ENCODE results near the gene GPRIN3.
"Not testable (repeated sequence)": the region's sequence is repeated elsewhere in the genome, so short reads cannot be mapped to it uniquely, and the experiment has no call there.

The GPRIN3 gene

DNA sequence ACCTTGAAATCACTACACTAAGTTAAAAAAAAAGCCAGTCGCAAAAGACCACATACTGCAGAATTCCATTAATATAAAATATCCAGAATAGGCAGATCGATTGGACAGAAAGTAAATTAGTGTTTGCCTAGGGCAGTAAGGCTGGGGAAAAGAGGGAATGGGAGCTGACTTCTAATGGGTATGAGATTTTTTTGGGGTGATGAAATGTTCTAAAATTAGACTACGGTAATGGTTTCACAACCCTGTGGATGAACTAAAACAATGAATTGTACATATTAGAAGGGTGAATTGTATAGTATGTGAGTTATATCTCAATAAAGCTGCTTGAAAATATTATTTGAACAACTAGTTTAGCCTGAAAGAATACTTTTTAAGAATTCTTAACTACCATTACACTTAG is 6.7 kb upstream of the GPRIN3 start:
- in situ Hi-C loops (cut with MboI; ENCODE audit: low sequenced_read_pairs): no loop called here

DNA sequence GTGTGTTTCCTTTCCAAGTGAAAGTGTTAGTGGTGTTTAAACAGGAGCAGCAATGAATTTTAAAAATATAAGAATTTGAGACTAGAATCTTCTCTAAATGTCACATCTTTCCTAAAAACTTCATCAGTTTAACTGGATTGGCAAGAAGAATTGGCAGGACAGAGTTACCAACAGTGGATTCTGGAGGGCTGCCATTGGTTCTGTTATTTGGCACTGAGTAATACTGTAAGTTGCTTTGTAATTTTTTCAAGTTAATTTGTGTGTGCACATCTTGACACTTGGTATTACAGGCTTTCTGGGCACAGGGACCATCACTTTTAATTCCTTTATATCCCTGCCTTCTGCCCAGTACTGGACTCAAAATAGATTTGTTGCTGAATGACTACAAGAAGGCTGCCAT is 4.5 kb upstream of the GPRIN3 start:
- in situ Hi-C loops (cut with MboI; ENCODE audit: low sequenced_read_pairs): no loop called here

DNA sequence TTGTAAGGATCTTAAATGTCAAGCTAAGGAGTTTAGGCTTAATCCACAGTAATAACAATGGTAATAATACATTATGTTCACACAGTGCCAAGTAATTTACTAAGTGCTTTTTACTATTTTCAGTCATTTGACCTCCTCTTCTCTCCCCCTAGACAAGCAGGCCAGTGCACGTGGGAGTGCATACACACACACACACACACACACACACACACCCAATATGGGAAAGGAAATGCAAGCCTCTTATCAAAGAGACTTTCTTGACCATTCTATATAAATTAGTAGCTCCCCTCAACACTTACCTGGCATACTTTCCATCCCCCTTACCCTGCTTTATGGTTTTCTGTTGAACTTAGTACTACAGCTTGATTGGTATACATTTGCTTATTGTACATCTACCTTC is 3.8 kb upstream of the GPRIN3 start:
- in situ Hi-C loops (cut with MboI; ENCODE audit: low sequenced_read_pairs): no loop called here

DNA sequence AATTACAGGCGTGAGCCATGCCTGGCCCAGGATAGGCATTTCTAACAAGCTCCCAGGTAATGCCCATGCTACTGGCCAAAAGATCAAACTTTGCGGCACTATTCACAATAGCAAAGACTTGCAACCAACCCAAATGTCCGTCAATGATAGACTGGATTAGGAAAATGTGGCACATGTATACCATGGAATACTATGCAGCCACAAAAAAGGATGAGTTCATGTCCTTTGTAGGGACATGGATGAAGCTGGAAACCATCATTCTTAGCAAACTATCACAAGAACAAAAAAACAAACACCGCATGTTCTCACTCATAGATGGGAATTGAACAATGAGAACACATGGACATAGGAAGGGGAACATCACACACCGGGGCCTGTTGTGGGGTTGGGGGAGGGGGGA is 1.6 kb upstream of the GPRIN3 start:
- in situ Hi-C loops (cut with MboI; ENCODE audit: low sequenced_read_pairs): not testable (repeated sequence)

DNA sequence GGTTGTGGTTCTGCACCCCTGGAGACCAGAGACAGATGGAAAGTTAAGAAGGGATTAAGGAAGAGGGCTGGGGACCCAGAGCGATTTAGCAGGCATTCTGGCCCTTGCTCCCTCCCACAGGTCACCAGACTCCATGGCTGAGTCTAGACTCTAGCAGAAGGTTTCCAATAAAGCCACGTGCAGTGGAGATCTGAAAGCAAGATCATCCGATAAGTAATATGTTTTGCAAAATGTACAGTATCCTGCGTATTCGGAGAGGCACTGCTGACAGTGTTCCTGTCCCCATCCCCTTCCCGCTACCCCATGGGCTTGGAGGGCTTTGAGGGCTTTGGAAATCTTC is 531 bp upstream of the GPRIN3 start:
- in situ Hi-C loops (cut with MboI; ENCODE audit: low sequenced_read_pairs): no loop called here

DNA sequence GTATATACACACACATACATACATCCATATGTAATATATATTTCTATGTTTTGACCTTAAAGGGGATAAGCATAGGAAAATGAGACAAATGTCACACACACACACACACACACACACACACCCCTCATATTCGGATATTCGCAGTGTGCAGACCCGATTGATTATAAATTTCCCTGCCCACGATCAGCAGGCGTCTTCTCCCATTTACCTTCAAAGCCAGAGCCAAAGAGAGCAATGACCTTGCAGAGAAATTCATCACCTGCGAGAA is 488 bp downstream of the GPRIN3 start:
- in situ Hi-C loops (cut with MboI; ENCODE audit: low sequenced_read_pairs): no loop called here

DNA sequence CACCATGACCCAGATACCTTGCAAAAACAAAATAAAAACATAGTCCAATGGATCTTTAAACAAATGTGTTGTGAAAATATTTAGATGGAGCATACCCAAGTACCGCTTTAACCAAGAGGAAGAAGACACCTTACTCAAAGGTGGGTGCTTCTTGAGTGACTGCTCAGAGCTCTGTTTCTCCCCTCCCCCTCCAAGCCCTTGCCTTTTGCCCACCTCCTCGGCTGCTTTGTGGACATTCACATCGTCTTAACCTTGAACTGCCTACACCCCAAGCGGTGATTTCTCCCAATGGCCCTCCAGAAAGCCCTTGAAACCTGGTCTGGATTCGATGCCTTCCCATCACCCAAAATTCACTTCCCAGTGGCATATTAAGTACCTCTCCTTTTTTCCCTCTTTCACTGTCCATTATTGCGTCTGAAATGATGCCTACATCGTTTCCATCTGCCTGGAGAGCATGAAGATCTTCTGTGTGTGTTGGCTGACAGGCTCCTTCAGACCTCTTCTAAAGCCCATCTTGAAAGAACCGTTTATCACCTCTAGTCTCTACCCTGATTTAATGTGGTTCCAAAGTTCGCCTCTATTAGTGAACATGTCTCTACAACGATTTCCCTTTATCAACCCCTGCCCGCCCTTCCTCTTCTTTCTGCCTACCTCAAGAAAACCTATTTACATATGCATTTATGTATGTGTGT is 968 bp downstream of the GPRIN3 start:
- in situ Hi-C loops (cut with MboI; ENCODE audit: low sequenced_read_pairs): no loop called here

DNA sequence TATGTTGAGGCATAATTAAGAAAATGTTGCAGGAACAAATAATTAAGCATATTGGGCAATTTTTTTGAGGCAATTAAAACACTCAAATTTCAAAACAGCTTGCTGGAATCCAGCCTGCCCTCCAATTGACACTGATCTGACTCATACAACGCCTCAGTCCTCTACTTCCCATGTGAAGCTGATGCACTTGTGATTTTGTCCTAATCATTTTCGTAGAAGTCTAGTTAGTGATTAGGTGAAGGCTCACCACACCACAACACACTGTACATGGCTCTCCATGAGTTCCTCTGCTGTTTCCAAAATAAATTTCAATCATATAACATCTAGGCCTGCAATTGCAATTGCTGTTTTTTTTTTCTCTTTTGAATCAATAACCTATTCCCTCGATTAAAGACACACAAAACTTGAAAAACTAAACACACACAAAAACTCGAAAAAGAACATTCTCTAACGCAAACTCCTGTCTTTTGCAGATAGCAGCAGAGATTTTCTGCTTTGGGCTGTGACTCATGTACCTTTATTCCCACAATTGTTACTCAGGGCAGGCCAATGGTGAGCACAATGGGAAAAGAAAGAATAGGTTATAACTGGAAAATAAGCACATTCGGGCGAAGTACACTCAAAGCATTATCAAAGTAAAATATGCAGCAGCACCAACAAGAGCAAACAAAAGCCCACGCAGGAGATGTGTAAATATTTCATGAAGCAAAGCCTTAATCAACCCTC is 1.7 kb downstream of the GPRIN3 start:
- in situ Hi-C loops (cut with MboI; ENCODE audit: low sequenced_read_pairs): no loop called here

DNA sequence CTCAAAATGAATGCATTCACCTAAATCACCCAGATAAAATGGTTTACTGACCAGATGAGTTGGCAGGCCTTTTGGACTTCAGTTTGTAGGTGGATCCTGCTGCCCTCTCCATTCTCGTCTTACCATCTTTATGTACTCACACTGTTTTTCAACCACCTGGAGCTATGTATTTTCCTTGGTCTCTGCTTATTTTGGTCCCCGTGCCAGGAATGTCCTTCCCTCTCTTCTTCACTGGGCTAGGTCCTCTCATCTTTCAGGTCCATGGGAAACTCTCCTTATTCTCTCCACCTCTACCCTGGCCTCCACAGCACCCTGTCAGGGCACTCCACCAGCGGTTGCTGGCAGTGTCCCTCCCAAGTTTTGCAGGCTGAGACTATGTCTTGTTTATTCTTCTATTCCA is 2.6 kb downstream of the GPRIN3 start:
- in situ Hi-C loops (cut with MboI; ENCODE audit: low sequenced_read_pairs): no loop called here

DNA sequence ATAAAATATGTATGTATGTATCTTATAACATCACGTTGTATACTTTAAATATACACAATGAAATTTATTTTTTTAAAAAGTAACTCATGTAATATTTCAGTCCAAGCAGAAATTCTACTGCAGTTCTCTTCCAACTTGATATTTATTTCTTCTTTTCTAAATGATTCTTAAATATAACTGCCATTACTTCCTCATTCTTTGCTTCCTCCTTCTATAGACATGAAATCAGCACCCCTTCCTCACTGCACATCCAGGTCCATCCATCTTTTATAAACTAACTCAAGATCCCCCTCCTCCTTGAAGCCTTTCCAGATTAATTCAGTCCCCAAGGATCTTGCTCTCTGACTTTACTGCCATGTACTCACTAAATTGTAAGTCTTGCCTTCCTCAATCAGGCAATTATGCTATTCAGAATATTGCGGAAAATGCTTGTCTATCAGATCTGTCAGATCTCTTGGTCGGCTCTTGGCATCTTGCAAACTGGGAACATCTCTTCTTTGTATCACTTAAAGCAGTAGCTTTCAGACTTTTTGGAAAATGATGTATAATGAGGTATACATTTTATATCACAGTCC is 3.7 kb downstream of the GPRIN3 start:
- in situ Hi-C loops (cut with MboI; ENCODE audit: low sequenced_read_pairs): no loop called here

DNA sequence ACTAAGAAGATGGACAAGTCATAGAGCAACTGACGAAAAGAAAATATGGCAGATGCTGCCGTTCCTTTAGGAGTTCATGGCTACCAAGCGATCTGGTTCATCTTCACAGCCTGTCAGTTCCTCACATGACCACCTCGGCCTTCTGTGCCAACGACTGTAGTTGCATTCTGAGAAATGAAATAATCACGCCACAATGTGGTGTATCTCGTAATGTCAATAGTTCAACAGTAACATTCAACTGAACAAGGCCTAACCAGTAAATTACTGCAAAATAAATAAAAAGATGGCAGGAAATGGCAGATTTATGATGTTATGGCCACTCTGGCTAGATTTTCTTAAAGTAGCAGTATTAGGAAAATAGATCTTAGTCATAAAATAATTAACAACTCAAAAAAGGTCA is 4.4 kb downstream of the GPRIN3 start:
- in situ Hi-C loops (cut with MboI; ENCODE audit: low sequenced_read_pairs): no loop called here

DNA sequence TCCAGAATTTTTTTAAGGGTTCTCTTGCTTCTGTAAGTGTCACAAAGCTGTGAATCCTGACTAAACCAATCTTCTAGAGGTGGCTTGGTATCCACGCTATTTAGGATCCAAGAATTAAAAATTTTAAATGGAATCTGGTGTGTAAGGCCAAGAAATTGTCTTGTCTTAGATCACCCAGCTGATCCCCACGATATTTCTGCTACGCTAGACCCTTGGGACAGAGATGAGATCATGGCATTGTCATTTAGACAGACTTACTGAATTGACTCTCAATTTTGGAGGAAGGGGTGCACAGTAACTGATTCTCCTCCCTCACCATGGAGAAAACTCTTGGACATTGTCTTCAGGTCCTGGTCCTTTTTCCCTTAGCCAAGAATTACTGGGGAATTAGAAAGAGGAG is 5.7 kb downstream of the GPRIN3 start:
- in situ Hi-C loops (cut with MboI; ENCODE audit: low sequenced_read_pairs): no loop called here

DNA sequence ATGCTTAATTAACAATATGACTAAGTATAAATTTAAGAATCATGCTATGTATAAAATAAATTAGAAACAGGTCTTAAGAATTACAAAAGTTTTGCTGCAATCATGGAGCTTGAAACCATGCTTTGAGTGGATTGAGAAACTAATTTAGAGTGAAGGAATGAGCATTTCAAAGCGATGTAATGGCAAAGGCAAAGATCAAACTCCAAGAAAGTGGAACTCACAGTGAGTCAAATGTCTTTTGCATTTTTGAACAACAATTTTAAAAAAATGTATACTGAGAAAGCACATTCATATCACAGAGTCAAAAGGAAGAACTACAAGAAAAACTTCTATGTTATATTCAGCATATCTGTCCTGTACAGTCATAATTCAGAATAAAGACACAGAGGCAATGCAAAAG is 6.6 kb downstream of the GPRIN3 start:
- in situ Hi-C loops (cut with MboI; ENCODE audit: low sequenced_read_pairs): no loop called here

DNA sequence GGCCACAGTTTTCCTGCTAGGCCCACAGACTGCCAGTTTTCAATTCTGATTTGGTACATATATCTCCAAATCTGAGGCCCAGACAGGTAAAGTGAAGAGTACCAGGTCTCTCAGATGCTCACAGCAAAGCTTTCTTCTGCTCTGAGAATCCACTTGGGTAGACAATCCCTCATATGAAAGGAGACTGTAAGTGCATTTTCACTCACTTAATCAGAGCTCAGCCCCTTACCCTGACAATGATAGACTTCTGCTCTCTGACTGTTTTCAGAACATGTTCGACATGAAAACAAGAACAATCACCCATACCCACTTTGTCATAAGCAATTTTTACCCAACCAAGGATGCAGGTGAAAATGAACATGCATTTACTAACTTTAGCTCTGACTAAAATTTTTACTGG is 7.1 kb downstream of the GPRIN3 start:
- in situ Hi-C loops (cut with MboI; ENCODE audit: low sequenced_read_pairs): no loop called here

DNA sequence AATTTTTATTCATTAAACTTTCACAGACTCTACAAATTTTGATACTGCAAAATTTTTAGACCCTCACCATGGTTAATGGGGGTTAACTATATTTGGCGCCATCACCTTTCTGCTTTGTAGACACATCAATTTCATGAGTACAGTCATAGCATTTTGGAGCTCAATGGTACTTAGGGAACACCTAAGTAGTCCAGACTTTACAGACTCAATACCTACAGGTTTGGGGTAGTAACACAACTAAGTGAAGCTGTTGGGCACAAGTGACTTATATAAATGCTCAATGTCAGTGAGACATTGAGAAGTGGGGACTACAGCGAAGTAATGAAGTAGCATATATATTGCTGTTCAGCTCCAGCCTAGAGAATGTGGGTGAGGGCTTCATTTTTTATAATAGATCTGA is 7.5 kb downstream of the GPRIN3 start:
- in situ Hi-C loops (cut with MboI; ENCODE audit: low sequenced_read_pairs): no loop called here

DNA sequence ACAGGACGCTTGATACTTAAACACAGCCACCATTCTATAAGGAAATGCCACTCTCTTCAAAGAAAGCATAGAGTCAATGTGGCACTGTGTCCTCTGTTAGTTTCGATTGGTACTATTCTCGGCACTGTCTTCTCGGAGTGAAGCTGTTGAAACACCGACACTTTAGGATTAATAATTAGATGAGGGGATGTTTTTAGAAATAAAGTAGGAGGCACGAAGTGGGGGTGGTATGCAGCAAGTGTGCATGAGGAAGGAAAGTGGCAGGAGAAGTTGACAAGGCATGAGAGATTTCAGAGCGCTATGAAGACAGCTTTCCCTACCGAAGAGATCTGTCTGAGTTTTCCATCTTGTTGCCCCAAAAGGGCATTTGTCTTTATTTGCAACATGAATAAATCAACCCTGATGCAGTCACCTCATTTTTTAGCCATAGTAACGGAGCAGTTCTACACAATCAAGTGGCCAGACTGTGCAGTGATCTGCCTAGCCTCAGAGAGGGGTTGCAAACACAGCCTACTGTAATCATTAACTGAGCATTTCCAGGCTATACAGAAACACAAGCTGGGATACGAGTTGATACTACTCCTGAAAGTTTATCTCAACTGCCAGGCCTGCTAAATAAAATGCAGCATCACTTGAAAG is 8.3 kb downstream of the GPRIN3 start:
- in situ Hi-C loops (cut with MboI; ENCODE audit: low sequenced_read_pairs): no loop called here

DNA sequence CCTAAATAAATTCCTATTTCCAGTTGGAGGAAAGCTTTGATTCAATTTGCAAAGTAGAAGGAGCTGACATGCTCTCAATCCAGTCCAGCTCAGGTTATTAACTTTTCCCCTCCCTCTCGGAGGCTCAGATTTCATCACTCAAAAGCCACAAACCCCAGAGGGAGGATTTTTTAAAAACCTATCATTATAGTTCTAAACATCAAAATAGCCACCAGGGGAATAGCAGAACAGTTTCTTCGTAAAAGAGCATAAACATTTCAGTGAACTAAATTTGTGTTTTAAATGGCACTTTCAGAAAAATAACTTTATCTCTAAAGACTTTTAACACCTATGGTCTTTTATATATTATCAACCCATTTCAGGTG is 8.8 kb downstream of the GPRIN3 start:
- in situ Hi-C loops (cut with MboI; ENCODE audit: low sequenced_read_pairs): no loop called here

DNA sequence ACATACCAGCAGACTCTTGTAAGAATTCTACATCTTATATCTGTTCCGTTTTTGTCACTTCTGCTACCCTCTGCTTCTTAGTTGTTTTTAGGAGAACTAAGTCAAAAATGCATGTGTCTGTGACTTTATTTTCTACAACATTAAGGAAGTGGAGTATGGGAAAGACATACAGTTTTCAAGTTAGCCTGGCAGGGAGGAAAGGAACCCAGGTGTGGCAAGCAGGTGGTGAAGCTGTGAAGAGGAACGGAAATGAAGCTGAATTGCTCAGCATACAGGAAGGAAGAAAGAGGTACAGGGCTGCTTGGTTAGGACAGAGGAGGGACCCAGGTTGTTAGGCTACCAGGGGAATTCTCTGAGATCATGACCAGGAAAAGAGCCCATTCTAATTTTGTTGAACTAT is 9.4 kb downstream of the GPRIN3 start:
- in situ Hi-C loops (cut with MboI; ENCODE audit: low sequenced_read_pairs): no loop called here

DNA sequence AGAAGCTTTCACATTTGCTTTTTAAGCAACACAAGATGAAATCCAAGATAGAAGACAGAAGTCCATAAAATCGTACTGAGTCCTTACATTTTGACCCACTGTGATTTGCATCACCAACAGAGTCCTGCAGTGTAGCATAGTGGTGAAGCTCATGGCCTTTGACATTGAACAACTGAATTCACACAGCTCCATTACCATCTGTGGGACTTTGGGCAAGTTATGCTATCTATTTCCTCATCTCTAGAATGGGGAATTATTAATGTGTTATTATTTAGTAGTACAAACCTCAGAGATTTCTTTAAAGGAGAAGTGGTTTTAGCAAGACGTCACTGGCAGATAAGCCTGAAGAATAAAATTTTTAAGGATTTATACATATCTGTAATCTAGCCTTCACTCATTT is 10.7 kb downstream of the GPRIN3 start:
- in situ Hi-C loops (cut with MboI; ENCODE audit: low sequenced_read_pairs): no loop called here

DNA sequence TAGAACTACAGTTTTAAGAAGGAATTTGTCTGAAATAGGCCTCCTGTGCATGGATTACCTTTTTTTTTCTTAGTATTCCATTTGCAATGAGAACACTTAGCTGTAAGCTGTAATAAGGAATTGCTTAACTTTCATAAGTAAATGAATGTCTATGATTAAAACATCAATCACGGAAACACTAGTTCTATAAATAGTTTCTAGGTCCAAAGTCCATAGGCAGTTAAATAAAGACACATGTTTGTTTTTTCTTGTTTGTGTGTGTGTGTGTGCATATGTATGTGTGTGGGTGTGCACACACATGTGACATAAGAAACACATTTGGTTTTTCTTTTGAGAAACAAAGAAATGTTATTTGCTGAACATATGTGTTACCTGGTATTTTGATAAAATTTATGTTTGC is 11.2 kb downstream of the GPRIN3 start:
- in situ Hi-C loops (cut with MboI; ENCODE audit: low sequenced_read_pairs): no loop called here

DNA sequence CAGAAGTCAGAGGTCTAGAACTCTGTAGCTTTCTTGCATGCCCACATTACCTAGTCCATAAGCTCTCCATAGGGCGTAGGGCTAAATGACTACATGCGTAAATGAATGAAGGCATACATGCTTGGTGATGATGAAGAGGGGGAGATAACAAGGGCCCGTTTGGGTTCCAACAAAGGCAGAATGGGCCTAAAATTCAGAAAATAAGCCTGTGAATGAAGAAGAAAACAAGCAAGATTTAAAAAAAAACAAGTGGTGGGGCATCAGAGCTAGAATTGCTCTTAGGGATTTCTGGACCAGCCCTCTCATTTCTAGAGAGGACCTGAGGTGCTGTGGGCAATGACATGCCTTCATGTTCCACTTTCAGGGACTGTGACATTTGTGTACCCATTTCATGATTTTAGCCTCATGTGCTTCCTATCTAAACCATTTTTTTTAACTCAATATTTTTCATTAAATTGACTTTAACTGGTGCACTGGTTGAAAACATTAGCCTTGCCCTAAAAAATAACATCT is 12.1 kb downstream of the GPRIN3 start:
- in situ Hi-C loops (cut with MboI; ENCODE audit: low sequenced_read_pairs): no loop called here

DNA sequence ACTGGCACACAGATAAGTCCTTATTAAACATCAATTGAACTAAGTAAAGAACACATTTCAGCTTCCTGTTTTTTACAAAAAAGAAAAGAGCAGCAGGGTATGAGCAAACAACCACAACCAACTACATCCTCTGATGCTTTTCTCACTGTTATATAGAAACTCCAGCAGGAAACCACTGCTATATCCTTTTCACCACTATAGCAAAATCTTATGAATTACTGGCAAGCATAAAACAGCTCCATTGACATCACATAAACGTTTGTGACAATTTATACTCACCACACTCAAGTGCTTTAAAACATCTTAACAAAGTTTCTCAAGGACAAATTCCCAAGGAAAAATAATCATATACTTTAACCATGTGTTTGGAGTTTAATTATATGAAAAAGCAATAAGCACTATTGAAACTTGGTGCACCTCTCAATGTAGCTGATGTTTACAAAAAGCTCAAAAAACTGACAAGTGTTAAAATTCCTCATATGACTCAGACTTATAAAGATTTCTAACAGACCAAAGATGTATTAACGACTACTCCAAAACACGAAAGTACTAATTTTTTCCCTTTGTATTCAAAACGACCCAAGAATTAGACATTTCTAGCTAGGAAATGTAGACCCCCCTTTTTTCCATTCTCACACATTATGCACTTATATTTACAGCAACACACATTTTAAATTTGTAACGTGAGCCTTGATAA is 12.9 kb downstream of the GPRIN3 start:
- in situ Hi-C loops (cut with MboI; ENCODE audit: low sequenced_read_pairs): no loop called here

Measured in HL-60/S4 treated with phorbol 12-myristate 13-acetate at 8.2 ng/mL for 4 days and 3 days (cell line).